Mucosa of descending colon (tissue), 3 donors: Measurements from ENCODE around the gene SLFN5. TPM values are rescaled to one million over a fixed set of nuclear protein-coding genes. Genes with fewer than 3 reads are reported as not detected.

Experiments used
- ATAC-seq: fragments of 200-7000 bp; cut with Tn5 transposase; one replicate; pipeline ENCODE4 v1.9.1; 2020; ENCODE audit warnings: mild to moderate bottlenecking, moderate library complexity
- DNase-seq, 3 donors: peaks; one replicate each; pipeline ENCODE4 v3.0.0-alpha.2; 2020
- H3K36me3 ChIP-seq: fragments of 200-600 bp; one replicate; pipeline ENCODE4 v1.8.0; 2021; ENCODE audit warnings: low read depth, mild to moderate bottlenecking
- H3K4me1 ChIP-seq: fragments of 200-600 bp; one replicate; pipeline ENCODE4 v1.8.0; 2021; ENCODE audit warnings: low read depth, mild to moderate bottlenecking
- H3K4me3 ChIP-seq: fragments of 200-600 bp; one replicate; pipeline ENCODE4 v1.8.0; 2021; ENCODE audit warnings: mild to moderate bottlenecking
- H3K9me3 ChIP-seq: fragments of 200-600 bp; one replicate; pipeline ENCODE4 v1.8.0; 2021; ENCODE audit warnings: mild to moderate bottlenecking
- CTCF ChIP-seq: fragments of 200-600 bp; IDR thresholded peaks from one replicate; pipeline ENCODE4 v1.8.0; 2022; ENCODE audit warnings: antibody characterized with exemption, mild to moderate bottlenecking
- intact Hi-C, 2 donors: fragments of 100-400 bp; cut with DNase I in 1 of 2; cut with micrococcal nuclease in 1 of 2; formaldehyde crosslinking; loops; one replicate each; pipeline versions ENCODE4 v1.11.0 to v1.11.1; 2022; cut with DNase I, micrococcal nuclease
- total RNA-seq, 3 donors: library from RNA; stranded (reverse); fragmentation: NEBNext Ultra II Directional in 2 of 3; extraction: Animal tissue kit (Norgen Biotek cat#: 25700) in 2 of 3; gene quantifications; one replicate each; pipeline versions ENCODE4 v1.2.1 to v1.2.4, GENCODE V29; 2021 to 2023
- donor health status: DM: no; HTN: no; CAD: no; lungs with moderate emphysema.
- donor health status: DM: no; HTN: no; CAD: no.
- donor health status: DM: no; HTN: yes; CAD: no.

Gene SLFN5
- total RNA-seq, 3 donors from 2014 or later, result 8.5 to 29.7 (median 11.7) TPM

DNA sequence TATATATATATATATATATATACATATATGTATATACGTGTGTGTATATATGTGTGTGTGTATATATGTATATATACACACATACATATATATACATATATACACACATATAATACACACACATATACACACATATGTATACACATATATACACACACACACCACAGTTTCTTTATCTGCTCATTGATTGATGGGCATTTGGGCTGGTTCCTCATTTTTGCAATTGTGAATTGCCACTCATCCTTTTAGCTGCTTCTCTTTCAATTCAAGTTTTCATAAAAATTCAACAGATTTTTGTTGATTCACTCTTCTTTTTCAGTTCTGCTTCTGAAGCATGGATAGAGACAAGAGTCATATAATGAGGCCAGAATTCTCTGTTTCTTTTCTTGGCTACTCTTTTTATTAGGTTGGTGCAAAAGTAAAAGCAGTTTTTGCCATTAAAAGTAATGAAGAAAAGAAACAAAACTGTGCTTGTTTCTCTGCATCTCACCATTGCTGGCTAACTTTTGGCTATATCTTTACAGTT, 44.5 kb downstream of the SLFN5 start:
- no peak for DNase-seq
- ATAC-seq, result no peak
- Histone ChIP-seq H3K4me1 (no peaks in the 10 kb centered on the region), H3K9me3 (no peaks in the 10 kb centered on the region), H3K4me3 (no peak overlapping the region), H3K36me3 (no peaks in the 10 kb centered on the region)
- intact Hi-C loops, result no loop called here
- no peak for TF ChIP-seq CTCF

DNA sequence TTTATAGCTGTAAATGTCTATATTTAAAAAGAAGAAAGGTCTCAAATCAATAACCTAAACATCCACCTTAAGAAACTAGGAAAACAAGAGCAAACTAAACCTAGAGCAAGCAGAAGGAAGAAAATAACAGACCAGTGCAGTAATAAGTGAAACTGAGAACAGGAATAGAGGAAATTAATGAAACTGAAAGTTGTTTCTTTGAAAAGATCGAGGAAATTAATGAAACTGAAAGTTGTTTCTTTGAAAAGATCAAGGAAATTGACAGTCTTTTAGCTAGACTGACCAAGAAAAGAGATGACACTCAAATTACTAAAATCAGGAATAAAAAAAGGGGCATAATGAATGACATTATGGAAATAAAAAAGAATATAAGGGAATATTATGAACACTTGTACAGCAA, 46.4 kb downstream of the SLFN5 start:
- no peaks in the 10 kb centered on the region for H3K36me3 ChIP-seq
- no peaks in the 10 kb centered on the region for H3K4me1 ChIP-seq
- no peaks in the 10 kb centered on the region for H3K9me3 ChIP-seq
- intact Hi-C loops, result no loop called here
- ATAC-seq, result no peak
- no peak overlapping the region for H3K4me3 ChIP-seq
- TF ChIP-seq CTCF, result no peak
- DNase-seq, result no peak

DNA sequence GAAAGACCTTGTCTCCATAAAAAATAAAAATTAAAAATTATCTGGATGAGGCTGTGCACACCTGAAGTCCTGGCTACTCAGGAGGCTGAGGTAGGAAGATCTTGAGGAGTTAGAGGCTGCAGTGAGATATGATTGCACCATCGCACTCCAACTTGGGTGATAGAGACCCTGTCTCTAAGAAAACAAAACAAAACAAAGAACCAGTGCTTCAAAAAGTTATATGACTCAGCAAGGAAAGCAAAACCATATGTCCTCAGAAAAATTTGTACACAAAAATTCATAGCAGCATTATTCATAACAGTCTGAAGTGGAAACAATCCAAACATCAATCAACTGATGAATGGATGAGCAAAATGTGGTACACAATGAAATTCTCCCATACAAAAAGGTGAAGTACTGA, 48.9 kb downstream of the SLFN5 start:
- intact Hi-C loops, result no loop called here
- ATAC-seq, result no peak

DNA sequence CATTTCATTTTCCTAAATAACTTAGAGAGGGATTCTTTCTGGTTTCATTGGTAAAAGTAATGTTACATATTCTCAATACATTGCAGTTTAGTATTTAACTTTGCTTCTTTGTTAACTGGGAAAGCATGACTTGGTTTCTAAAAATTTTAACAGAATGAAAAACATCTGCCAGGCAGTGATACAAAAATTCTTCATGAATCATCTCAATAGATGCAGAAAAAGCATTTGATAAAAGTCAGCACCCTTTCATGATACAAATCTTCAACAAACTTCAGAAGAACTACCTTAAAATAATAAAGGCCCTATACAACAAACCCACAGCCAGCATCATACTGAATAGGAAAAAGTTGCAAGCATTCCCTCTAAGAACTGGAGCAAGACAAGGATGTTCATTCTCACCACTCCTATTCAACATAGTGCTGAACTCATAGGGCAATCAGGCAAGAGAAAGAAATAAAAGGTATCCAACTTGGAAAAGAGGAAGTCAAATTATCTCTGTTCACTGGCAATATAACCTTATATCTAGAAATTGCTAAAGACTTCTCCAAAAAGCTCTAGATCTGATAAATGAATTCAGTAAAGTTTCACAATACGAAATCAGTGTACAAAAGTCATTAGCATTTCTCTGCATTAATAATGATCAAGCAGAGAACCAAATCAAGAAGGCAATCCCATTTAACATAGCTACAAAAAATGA, 50.4 kb downstream of the SLFN5 start:
- no peak for TF ChIP-seq CTCF
- Histone ChIP-seq H3K4me1 (no peaks in the 10 kb centered on the region), H3K36me3 (no peaks in the 10 kb centered on the region), H3K9me3 (no peaks in the 10 kb centered on the region), H3K4me3 (no peak overlapping the region)
- ATAC-seq, result no peak
- intact Hi-C loops, result no loop called here
- no peak for DNase-seq

More for the DNA sequence above, 48.9 kb downstream of the SLFN5 start:
- no peak overlapping the region for H3K4me3 ChIP-seq
- no peaks in the 10 kb centered on the region for H3K9me3 ChIP-seq
- TF ChIP-seq CTCF, result no peak
- no peak for DNase-seq
- H3K36me3 ChIP-seq, result no peaks in the 10 kb centered on the region
- H3K4me1 ChIP-seq, result no peaks in the 10 kb centered on the region

GRCh38 chr17:35294756-35295155, 51.9 kb downstream of the SLFN5 start:
- no peak for TF ChIP-seq CTCF
- intact Hi-C loops, result no loop called here
- no peak overlapping the region for H3K4me3 ChIP-seq
- H3K9me3 ChIP-seq, result no peaks in the 10 kb centered on the region
- no peaks in the 10 kb centered on the region for H3K36me3 ChIP-seq
- ATAC-seq (no peak), DNase-seq (no peak)
- no peaks in the 10 kb centered on the region for H3K4me1 ChIP-seq

- no peaks in the 10 kb centered on the region for H3K4me1 ChIP-seq
- no peaks in the 10 kb centered on the region for H3K36me3 ChIP-seq
- no peak overlapping the region for H3K4me3 ChIP-seq
- H3K9me3 ChIP-seq, result no peaks in the 10 kb centered on the region
- ATAC-seq, result no peak
- no peak for DNase-seq
- intact Hi-C loops, result no loop called here
- TF ChIP-seq CTCF, result no peak
These were observed 52.8 kb downstream of the SLFN5 start for GRCh38 chr17:35295686-35296085.
